GM23338 (cell line): ENCODE measurements around the gene ITGA1.

ENCODE experiments used
- CTCF ChIP-seq, 2 experiments: fragments of 200-600 bp in 1 of 2; sonication (generic) in 1 of 2; conservative IDR thresholded peaks; 2 replicates each; pipeline versions ENCODE4 v1.5.1 to v1.6.1; 2016 to 2017; ENCODE audit warnings: antibody characterized with exemption in 2 of 2, low read depth in 2 of 2, mild to moderate bottlenecking in 2 of 2, moderate library complexity in 1 of 2
- NANOG ChIP-seq: IDR thresholded peaks from 2 replicates; pipeline ENCODE4 v1.6.1; 2016; ENCODE audit warnings: antibody characterized with exemption, borderline replicate concordance
- POLR2AphosphoS5 ChIP-seq: IDR thresholded peaks from 2 replicates; pipeline ENCODE4 v1.6.1; 2016; ENCODE audit warnings: antibody characterized with exemption, low read depth

GRCh38 chr5:52743012-52743411 lies 44.7 kb upstream of the ITGA1 start:
- no peak for TF ChIP-seq CTCF (conservative IDR thresholded peaks at IDR 0.05; ENCODE audit: low read depth in 2 of 2)
- no peak for TF ChIP-seq NANOG
- TF ChIP-seq POLR2AphosphoS5 = no peak
